NCI-H446 (cell line): ENCODE measurements around the gene PTPRT.

Source experiments
- DNase-seq, 2 experiments: peaks; one replicate each; lab custom pipeline; 2025; lab: John Stamatoyannopoulos, UW

The PTPRT gene

DNA sequence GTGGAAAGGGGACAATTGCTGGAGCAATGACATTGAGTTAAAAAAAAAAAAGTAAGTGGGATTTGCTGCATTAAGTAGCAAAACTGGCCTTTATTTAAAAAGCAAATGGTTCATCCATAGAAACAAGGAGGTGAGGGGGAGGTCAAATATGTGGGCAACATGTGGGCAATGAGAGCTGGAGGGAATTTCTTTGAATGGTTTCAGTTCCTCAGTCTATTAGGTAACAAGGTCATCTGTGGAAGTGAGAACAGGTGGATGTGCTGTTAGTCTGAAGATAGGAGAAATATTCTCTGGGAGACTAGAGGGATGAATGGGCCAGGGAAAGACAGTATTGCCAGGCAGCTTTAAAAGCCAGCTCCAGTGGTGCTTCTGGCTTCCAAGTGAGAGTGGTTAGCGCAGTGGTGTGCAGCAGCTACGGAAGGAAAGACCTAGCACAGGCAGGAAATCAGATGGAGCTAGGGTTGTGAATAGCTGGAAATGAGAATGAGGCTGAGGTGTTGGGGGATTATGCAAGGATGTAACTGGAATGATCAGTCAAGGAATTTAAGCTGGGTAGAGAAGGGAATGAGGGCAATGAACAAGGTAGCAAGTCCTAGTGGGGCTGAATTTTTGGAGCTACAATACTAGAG, 727.6 kb downstream of the PTPRT start:
- no peak for DNase-seq

DNA sequence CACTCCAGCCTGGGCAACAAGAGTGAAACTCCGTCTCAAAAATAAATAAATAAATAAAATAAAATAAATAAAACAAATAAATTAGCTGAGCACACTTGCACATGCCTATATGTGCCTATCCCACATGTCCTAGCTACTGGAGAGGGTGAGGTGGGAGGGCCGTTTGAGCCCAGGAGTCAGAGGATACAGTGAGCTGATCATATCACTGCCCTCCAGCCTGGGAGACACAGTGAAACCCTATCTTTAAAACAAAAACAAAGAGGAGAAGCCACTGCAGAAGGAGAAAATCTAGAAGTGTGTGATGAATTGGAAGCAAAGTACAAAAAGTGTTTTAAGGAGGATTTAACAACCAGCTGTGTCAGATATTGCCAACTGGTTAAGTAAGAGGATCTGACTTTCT, 728.4 kb downstream of the PTPRT start:
- no peak for DNase-seq

GRCh38 chr20:42447270-42447669, 742.4 kb downstream of the PTPRT start:
- no peak for DNase-seq

DNA sequence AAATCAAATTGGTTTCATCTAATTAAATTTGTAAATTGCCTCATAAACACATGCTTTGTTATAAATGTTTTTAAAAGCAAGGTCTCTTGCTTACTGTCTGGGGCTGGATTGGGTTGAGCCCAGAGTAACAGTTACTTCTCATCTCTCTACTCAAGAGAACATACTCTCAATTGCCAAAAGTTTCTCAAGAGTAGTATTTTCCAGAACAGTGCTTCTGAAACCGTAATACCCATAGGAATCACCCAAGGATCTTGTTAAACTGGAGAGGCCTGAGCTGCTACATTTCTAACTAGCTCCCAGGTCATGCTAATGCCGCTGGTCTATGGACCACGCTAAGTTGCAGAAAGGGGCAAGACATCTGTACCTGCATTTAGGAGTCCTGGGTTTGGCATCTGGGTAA, 744.9 kb downstream of the PTPRT start:
- no peak for DNase-seq

DNA sequence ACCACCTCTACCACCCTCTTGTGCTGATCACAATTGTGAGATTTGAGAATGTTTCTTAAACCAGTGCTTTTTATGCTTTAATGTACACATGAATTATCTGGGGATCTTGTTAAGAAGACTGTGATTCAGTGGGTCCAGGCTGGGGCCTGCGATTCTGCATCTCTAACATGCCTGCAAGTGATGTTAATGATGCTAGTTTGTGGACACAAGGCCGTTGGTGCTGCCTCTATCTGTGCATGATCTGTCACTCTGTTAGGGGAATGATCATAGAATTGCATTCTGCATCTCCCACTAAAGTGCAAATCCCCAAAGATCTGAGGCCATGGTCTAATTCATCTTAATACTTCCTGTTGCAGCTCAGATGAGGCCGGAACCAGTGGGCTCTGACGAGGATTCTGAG, 746.5 kb downstream of the PTPRT start:
- DNase-seq, result no peak

GRCh38 chr20:42442716-42443115, 747.0 kb downstream of the PTPRT start:
- DNase-seq, result no peak

- DNase-seq, result no peak
Observed at GRCh38 chr20:42441864-42442331, 747.8 kb downstream of the PTPRT start.

DNA sequence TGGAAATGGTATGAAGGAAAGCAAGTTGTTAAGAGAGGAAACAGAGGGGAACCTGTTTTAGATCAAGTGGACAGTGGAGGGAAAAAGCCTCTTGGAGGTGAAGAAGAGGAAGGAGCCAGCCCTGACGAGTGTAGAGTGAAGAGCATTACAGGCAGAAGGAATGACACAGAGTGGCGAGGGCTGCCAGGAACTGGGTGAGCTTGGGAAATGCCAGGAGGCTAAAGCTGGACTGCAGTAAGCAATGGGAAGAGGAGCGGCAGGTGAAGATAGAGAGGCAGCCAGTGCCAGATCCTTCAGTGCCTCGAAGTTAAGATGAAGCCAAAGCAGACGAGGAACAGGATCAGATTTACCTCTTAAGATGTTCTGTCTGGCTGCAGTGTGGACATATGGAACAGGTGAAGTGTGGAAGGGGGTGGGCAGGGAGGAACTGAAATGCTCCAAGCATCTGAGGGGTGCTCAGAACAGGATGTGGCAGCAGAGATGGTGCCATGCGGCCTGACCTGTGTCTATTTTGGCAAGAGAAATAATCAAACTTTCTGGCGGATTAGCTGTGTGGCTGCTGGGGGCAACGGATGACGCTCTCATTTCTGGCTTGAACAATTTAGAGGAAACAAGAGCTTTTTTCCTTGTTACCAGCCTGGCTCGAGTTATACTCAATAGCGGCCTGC, 748.4 kb downstream of the PTPRT start:
- no peak for DNase-seq

- no peak for DNase-seq
Observed at GRCh38 chr20:42435230-42435629, 754.5 kb downstream of the PTPRT start.

- no peak for DNase-seq
Observed at GRCh38 chr20:42432496-42433334, 757.0 kb downstream of the PTPRT start.

- DNase-seq, result no peak
Observed at GRCh38 chr20:42430598-42430997, 759.1 kb downstream of the PTPRT start.

GRCh38 chr20:42429761-42430458, 759.8 kb downstream of the PTPRT start:
- DNase-seq, result no peak

- no peak for DNase-seq
Observed at GRCh38 chr20:42419814-42420532, 769.7 kb downstream of the PTPRT start.

DNA sequence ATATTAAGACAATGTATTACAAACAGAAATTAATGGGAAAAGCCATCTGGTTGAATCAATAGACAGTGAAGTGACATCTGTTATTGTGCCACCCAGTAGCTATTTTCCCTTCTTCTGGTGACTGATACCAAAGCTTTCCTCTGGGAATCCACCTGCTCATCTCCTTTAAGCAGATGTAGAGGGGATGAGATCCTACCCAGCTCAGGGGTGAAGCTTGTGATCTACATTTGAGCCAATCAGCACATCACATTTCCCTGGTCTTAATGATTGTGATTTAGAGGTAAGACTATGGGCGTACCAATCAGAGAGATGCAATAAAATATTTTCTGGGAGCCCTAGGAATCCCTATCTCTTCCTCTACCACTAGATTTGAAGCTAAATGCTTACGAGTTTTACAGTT, 782.9 kb downstream of the PTPRT start:
- no peak for DNase-seq

DNA sequence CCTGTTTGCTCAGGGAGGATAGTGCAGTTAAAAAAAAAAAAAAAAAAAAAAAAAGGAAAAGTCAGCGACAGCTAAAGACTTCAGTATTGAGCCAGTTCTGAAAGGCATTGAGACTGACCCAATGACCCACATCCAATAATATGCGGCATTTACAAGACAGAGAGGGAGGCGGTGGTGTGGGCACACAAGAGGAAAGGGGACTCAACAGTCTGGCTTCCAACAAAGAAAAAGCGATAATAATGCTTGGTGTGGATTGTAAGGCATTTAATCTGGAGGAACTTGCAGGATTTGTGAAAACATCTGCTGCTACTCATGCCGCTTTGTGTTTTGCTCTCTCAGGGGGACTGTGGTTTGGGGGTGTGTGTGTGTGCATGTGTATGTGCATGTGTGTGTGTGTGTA, 787.3 kb downstream of the PTPRT start:
- DNase-seq, result no peak

GRCh38 chr20:42401613-42402012, 788.1 kb downstream of the PTPRT start:
- no peak for DNase-seq

DNA sequence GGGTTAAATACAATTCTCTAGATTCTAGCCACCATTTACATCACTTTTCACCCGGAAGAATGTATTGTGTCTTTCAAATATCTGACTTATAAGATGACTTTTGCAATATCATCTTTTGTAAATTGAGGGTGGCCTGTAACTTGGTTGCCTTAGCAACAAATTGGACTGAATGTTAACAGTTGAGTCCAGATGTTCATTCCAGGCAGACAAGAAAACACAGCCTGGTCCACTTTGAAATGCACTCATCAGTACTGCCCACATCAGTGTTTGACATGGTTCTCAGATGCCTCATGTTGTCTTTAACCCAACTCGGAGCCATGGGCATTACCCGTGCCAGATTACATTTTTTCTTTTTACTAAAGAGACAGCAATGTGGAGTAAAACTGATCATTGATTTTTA, 789.9 kb downstream of the PTPRT start:
- DNase-seq, result no peak

- DNase-seq, result no peak
Observed at GRCh38 chr20:42392442-42392841, 797.3 kb downstream of the PTPRT start.

GRCh38 chr20:42391807-42392206, 797.9 kb downstream of the PTPRT start:
- DNase-seq, result no peak

DNA sequence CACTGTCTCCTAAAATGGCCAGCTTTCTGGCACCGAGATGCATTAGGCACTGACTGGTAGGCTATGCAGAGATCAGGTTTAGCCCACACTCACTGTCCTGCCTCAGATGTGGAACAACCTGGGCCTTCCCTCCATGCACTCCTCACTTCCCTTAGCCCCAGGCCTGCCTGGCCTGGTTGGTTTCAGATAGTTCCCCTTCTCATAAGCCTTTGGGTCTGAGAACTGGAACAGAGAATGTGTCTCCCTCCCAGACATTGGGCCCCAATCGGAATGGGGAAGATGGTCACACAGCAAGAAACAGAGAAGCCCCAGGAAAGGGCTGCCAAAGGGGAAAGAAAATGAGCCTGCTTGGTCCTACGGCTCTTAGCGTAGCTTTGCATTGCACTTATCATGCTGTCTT, 809.4 kb downstream of the PTPRT start:
- DNase-seq, result no peak

- DNase-seq, result no peak
Observed at GRCh38 chr20:42379385-42379784, 810.3 kb downstream of the PTPRT start.

DNA sequence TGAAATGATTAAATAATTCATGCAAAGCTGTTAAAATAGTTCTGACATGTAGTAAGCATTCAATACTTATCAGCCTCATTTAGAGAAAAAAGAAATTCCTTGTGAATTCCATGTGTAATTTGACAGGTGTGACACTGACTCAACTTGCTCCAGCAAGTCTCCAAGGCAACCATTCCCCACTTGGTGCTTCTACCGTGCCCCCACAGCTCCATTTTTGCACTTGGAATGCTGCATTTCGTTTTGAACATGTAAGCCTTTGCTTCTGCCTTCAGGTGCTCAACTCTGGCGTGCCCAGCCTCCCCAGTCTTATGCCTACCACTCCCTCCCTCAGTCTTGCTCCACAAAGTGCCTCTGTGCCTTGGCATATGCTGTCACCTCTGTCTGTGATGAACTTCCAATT, 810.9 kb downstream of the PTPRT start:
- DNase-seq, result no peak
